GM19238 (cell line): Measurements from ENCODE around the gene CLDN6.

Experiments
- DNase-seq: peaks from one replicate; pipeline ENCODE4 v3.0.0; 2011; ENCODE audit warnings: low spot score; ENCODE audit not compliant: insufficient read length

Gene CLDN6

GRCh38 chr16:3013998-3014690, 3.8 kb downstream of the CLDN6 start:
- DNase-seq: no peak

DNA sequence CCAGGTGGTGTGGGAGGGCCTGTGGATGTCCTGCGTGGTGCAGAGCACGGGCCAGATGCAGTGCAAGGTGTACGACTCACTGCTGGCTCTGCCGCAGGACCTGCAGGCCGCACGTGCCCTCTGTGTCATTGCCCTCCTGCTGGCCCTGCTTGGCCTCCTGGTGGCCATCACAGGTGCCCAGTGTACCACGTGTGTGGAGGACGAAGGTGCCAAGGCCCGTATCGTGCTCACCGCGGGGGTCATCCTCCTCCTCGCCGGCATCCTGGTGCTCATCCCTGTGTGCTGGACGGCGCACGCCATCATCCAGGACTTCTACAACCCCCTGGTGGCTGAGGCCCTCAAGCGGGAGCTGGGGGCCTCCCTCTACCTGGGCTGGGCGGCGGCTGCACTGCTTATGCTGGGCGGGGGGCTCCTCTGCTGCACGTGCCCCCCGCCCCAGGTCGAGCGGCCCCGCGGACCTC, 4.5 kb downstream of the CLDN6 start:
- DNase-seq: no peak

- DNase-seq: no peak
Observed at GRCh38 chr16:3012828-3013420, 5.1 kb downstream of the CLDN6 start, which contains the start of gene CLDN9. TSS of gene CLDN9 (plus strand) at chr16:3012923. CDS start at chr16:3013363, 440 bp downstream.

- no peak for DNase-seq
Observed at GRCh38 chr16:3012246-3012645, 5.7 kb downstream of the CLDN6 start.

DNA sequence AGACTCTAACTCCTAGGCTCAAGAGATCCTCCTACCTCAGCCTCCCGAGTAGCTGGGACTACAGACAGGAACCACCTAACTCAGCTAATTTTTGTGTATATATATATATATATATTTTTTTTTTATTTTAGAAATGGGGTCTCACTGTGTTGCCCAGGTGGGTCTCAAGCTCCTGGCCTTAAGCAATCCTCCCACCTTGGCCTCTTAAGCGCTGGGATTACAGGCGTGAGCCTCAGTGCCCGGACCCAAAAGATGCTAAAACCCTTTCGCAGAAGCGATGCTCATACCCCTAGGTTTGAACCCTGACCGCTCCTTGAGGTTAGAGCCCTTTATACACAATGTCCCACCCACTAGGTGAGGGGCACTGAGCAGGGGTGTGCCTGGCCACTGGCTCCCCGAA, 7.5 kb downstream of the CLDN6 start:
- no peak for DNase-seq

DNA sequence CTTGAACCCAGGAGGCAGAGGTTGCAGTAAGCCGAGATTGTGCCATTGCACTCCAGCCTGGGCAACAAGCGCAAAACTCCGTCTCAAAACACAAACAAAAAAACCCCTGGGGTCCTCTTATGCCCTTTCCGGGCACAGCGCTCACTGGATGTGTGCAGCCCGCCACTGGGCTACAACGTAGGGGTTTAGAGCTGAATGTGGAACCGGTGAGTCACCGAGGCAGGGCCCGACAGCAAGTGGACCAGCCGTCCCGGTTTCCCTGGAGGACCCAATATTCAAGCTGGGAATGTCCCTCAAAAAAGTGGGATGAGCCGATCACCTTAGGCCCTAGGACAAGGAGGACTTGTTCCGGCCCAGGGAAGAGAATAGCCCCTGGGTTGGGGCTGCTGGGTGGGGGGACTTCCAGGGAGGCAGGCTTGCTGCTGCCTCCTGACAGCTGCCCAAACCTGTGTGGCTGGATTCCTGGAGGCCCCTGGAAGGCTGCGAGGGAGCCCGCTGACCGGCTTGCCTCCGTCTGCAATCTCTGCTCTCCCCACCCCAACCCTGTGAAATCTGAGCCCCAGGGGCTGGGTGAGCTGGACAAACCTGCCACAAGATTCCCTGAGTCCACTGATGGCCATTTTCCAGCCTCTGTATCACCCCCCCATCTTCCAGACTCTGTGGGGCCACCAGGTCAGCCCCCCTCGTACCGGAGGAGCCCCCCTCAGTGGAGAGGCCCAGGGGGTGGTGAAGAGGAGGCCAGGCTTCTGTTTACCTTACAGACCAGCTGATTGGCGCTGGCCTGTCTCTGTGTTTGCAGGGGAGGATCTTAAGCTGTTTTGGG, 8.2 kb downstream of the CLDN6 start:
- no peak for DNase-seq

DNA sequence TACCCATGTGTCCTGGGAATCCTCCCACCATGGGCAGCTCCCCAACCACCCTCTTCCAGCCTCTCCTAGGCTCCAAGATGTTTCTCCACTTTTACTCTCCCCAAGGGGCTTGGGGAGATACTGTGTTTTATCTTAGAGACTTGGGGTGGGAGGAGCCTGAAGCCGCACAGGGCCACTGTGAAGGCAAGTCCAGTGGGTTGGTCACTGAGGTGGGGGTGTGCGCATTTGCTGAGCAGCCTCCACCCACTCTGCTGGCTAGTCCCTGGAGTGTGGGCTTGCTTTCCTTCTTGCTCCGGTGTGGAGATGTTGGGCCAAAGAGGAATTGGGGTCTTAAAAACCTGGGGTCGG, 9.3 kb downstream of the CLDN6 start:
- no peak for DNase-seq

DNA sequence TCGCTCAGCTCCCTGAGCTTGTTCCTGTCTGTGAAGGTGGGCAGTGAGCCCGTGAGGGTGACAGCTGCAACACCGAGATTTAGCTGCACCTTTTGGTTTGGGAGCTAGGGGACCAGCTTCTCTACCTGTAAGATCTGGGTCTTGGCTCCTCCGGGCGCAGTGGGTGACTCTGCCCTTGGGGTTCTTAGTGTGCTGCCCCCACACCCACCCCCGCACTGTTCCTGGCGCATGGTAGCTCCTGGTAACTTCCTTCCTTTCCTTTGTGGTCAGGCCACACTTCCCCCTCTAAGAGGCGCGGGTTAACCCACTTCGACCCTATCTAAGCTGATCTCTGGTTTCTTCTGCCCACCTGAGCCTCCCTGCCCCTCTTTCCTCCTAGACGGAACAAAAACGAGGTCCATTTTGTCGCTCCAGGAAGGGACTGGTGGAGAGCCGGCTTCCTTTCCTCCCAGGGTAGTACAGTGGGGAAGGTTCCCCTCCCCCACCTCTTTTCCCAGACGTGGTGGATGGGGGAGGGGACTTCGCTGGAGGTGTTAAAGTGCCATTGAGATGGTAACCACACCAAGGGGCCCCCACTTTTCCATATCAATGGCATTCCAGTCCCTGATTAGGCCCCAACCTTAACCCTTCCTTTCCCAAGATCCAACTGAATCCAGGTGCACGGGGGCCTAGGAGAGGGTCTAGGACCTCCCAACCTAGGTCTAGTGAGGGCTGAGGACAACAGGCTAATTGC, 9.9 kb downstream of the CLDN6 start:
- DNase-seq: no peak

- DNase-seq: peak; percentile 48
Observed at GRCh38 chr16:3007059-3007956, 10.7 kb downstream of the CLDN6 start.

GRCh38 chr16:3004781-3005284, 13.2 kb downstream of the CLDN6 start:
- no peak for DNase-seq

- DNase-seq: no peak
Observed at GRCh38 chr16:3004319-3004718, 13.7 kb downstream of the CLDN6 start.

DNA sequence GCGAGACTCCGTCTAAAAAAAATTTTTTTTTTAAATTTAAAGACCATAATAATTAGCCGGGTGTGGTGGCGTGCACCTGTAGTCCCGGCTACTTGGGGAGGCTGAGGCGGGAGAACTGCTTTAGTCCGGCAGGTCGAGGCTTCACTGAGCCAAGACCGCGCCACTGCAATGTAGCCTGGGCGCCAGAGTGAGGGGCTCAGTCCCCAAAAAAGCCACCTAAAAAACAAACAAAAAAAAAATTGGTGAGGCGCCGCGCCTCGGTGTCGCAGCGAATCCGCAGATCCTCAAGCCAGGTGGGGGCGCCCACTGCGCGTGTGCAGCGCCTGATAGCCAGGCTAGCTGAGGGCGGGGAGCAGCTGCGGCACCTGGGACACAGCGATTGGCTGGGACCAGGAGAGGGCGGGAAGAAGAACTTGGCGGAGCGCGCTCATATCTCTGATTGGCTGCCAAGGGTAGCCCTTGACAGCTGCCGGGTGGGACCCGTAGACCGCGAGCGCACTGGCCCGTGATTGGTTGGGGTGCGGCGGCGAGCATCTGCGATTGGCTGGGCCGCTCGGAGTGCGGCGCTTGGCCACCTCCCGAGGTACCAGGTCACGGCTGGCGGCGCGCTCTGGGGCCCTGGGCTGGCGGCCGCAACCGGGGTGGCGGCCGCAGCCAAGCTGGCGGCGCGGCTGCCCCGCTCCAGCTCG, 14.3 kb downstream of the CLDN6 start:
- peak; percentile 100 for DNase-seq

GRCh38 chr16:3001316-3001715, 16.7 kb downstream of the CLDN6 start:
- no peak for DNase-seq

DNA sequence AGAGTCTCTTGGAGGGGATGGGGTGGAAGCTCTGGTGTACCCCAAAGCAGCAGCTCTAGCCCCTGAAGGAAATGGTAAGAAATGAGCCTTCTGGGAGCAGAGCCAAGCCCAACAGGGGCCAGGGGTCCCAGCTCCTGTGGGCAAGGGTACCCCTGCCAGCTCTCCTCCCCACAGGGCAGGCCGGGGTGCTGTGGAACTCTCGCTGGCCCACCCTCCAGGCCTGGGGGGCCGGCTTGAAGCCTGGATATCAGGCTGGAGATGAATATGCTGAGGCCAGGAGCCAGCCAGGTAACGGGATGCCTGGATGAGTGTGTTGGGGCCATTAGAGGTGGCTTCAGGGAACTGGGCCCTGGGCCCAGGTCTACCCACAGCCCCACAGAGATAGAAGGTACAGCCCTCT, 17.4 kb downstream of the CLDN6 start:
- DNase-seq: no peak

GRCh38 chr16:2999929-3000328, 18.1 kb downstream of the CLDN6 start:
- no peak for DNase-seq

DNA sequence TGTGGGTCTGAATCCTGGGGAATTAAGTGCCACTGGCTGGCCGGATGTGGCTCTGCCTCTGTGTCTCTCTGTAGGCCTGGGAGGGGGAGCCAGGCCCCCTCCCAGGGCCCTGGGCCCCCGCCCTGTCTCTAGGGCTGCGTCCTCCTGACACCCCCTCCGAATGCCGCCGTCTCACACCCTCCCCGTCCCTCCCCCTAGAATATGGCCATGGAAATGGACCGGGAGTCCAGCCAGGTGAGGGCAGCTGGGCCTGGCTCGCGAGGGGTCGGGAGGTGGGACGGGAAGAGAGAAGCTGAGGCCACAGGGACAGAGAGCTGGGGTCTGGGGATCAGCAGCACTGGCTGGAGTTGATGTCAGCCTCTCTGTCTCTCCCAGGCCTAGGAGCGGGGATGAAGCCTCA, 21.7 kb downstream of the CLDN6 start:
- no peak for DNase-seq

DNA sequence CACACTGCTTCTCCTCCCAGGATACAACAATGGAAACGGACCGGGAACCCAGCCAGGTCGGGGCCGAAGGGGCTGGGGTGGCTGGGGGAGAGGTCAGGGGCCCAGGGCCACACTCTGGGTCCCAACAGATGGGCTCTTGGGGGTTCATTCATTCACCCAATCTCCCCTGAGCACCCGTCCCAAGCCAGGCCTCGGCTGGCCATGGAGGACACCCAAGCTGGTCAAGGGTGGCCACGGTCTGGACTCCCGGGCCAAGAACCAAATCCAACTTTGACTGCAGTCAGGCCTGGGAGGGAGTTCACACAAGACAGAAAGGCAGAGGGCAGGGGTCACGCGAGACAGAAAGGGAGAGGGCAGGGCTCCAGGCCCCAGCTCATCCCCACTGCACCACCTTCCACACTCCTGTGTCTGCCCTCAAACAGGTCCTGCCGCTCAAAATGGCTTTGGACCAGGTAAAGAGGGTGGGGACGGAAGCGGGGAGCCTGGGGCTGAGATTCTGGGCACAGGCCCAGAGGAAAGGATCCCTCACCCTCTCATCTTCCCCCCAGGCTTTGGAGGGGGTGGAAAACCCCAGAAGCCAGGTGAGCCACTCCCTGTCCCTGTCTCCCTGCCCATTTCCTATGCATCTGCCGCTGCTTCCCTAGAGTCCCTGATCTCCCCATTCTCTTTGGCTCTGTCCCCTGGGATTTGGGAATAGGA, 25.5 kb downstream of the CLDN6 start:
- DNase-seq: no peak

DNA sequence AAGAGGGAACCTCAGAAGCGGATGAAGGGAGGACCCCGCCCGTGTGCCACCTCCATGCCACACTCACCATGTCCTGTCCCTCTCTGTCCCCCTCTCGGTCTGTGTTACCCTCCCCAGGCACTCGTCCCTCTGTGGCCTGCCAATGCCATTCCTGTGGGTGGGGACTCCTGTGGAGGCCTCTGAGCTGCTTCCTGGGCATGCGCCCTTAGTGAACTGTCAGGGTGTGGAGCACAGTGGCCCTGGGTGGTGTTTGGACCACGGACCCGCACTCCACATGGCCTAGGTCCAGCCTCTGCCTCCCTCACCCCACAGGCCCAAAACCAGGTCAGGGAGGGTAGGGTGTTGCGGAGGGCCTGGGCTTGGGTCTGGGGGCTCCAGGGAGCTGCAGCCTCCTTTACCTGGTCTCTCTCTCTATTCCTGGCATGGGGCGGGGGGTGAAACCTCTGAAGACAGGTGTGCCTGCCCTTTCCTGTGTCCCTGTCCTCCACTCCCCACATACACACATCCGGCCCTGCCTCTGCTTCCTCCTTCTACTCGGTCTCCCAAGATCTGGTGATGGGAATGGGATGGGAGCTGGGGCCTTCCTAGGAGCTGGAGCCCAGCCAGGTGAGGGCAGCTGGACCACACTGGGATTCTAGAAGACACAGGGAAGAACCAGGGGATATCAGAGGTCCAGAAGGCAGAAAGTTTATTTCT, 26.3 kb downstream of the CLDN6 start:
- no peak for DNase-seq

GRCh38 chr16:2990891-2991290, 27.1 kb downstream of the CLDN6 start:
- DNase-seq: no peak
